ENCODE measurements around the gene INPP5A. TPM values are rescaled to one million over a fixed set of nuclear protein-coding genes. Genes with fewer than 3 reads are reported as not detected.

The INPP5A gene
- total and polyA plus RNA-seq, 5 donors from 2014 or later = 0.66 to 21.3 (median 1.0) TPM

DNA sequence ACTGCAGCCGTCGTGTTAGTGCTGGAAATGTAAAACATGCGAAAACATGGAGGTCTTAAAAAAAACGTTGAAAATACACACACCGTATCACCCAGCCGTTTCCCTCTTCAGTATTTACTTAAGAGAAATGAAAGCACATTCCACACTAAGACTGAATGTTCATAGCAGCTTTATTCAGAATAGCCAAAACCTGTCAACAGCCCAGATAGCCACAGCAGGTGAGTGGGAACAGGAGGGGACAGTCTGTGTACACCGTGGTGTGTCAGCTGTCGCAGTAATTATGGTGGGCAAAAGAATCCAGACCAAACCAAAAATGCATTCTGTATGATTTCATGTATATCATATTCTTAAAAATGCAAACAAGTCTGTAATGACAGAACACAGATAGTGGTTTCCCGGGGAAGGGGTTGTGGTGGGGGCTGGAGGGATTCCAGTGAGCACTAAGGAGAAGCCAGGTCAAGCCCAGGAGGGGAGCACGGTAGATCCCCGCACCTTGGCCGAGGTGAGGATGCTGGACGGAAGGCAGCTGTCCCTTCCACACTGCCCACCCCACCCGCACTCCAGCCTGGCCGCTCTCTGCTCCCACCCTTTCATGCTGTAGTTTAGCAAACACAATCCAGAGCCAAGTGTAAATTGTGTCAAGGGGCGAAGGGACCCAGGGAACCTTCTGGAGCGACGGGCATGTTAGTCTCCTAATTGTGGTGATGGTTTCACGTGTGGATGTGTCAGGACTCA lies 124.8 kb downstream of the INPP5A start:
- no peak overlapping the region for H3K4me3 Mint-ChIP-seq
- DNase-seq (no peak), ATAC-seq (ENCODE audit: low read depth in 2 of 2) (no peak)
- H3K27me3 Mint-ChIP-seq = no peaks in the 10 kb centered on the region
- no peak overlapping the region for H3K4me3 ChIP-seq (ENCODE audit: low read depth, low read length)
- H3K27ac Mint-ChIP-seq = peak overlapping the region in 2 of 3 donors; percentile 32 to 89
- no peak overlapping the region for H3K27ac ChIP-seq (ENCODE audit: insufficient read depth, low read length, poor library complexity, severe bottlenecking)
- H3K36me3 Mint-ChIP-seq = peaks cover 25% of the 10 kb centered on the region
- no peaks in the 10 kb centered on the region for H3K36me3 ChIP-seq (ENCODE audit: control insufficient read depth, insufficient read depth, low read length)
- H3K4me1 ChIP-seq (ENCODE audit: control insufficient read depth, insufficient read depth, low read length, poor library complexity, severe bottlenecking) = no peaks in the 10 kb centered on the region
- peaks cover 0 to 11% (median 5%) of the 10 kb centered on the region in 4 donors for H3K4me1 Mint-ChIP-seq
- no peaks in the 10 kb centered on the region for H3K27me3 ChIP-seq (ENCODE audit: control insufficient read depth, insufficient read depth, low read length)
- no peaks in the 10 kb centered on the region for H3K9me3 ChIP-seq (ENCODE audit: control insufficient read depth in 2 of 2, low read length in 2 of 2)
- no peaks in the 10 kb centered on the region for H3K9me3 Mint-ChIP-seq

GRCh38 chr10:132663666-132664365 lies 126.2 kb downstream of the INPP5A start:
- Mint-ChIP-seq H3K27me3 (no peaks in the 10 kb centered on the region), H3K9me3 (no peaks in the 10 kb centered on the region), H3K4me3 (no peak overlapping the region), H3K36me3 (peaks cover 24% of the 10 kb centered on the region), H3K4me1 (peaks cover 0 to 11% (median 5%) of the 10 kb centered on the region in 4 donors), H3K27ac (no peak overlapping the region)
- H3K4me3 ChIP-seq (ENCODE audit: low read depth, low read length) = no peak overlapping the region
- DNase-seq (no peak), ATAC-seq (ENCODE audit: low read depth in 2 of 2) (no peak)
- H3K9me3 ChIP-seq (ENCODE audit: control insufficient read depth in 2 of 2, low read length in 2 of 2) = no peaks in the 10 kb centered on the region
- no peak overlapping the region for H3K27ac ChIP-seq (ENCODE audit: insufficient read depth, low read length, poor library complexity, severe bottlenecking)
- no peaks in the 10 kb centered on the region for H3K27me3 ChIP-seq (ENCODE audit: control insufficient read depth, insufficient read depth, low read length)
- H3K36me3 ChIP-seq (ENCODE audit: control insufficient read depth, insufficient read depth, low read length) = no peaks in the 10 kb centered on the region
- no peaks in the 10 kb centered on the region for H3K4me1 ChIP-seq (ENCODE audit: control insufficient read depth, insufficient read depth, low read length, poor library complexity, severe bottlenecking)

DNA sequence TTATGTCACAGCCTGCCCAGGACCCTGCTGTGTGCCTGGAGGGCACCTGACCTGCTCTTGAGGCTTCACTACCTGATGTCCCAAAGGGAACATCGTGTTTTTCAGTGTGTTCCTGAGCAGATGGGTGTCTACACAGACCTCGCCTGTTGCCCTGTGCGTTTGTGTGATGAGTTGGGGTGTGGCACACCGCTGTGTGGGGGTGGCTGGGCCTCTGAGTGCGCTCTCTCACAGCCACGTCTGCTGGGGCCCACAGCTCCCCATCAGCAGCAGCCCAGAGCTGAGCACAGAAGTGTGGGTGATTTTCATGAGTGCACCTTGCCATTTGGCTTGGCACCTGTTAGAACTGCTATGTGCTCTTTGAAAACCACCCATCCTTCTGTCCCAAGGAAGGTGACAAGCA lies 126.8 kb downstream of the INPP5A start:
- Mint-ChIP-seq H3K4me1 (peaks cover 0 to 11% (median 5%) of the 10 kb centered on the region in 4 donors), H3K4me3 (no peak overlapping the region), H3K27ac (no peak overlapping the region), H3K9me3 (no peaks in the 10 kb centered on the region), H3K27me3 (no peaks in the 10 kb centered on the region), H3K36me3 (peaks cover 24% of the 10 kb centered on the region)
- Histone ChIP-seq H3K27me3 (ENCODE audit: control insufficient read depth, insufficient read depth, low read length) (no peaks in the 10 kb centered on the region), H3K36me3 (ENCODE audit: control insufficient read depth, insufficient read depth, low read length) (no peaks in the 10 kb centered on the region), H3K27ac (ENCODE audit: insufficient read depth, low read length, poor library complexity, severe bottlenecking) (no peak overlapping the region), H3K9me3 (ENCODE audit: control insufficient read depth in 2 of 2, low read length in 2 of 2) (no peaks in the 10 kb centered on the region), H3K4me1 (ENCODE audit: control insufficient read depth, insufficient read depth, low read length, poor library complexity, severe bottlenecking) (no peaks in the 10 kb centered on the region), H3K4me3 (ENCODE audit: low read depth, low read length) (no peak overlapping the region)
- DNase-seq (no peak), ATAC-seq (ENCODE audit: low read depth in 2 of 2) (no peak)

- no peaks in the 10 kb centered on the region for H3K27me3 ChIP-seq (ENCODE audit: control insufficient read depth, insufficient read depth, low read length)
- H3K27ac Mint-ChIP-seq = no peak overlapping the region
- no peak overlapping the region for H3K27ac ChIP-seq (ENCODE audit: insufficient read depth, low read length, poor library complexity, severe bottlenecking)
- ATAC-seq (ENCODE audit: low read depth in 2 of 2) (no peak), DNase-seq (no peak)
- H3K27me3 Mint-ChIP-seq = no peaks in the 10 kb centered on the region
- no peak overlapping the region for H3K4me3 ChIP-seq (ENCODE audit: low read depth, low read length)
- H3K4me1 ChIP-seq (ENCODE audit: control insufficient read depth, insufficient read depth, low read length, poor library complexity, severe bottlenecking) = no peaks in the 10 kb centered on the region
- no peak overlapping the region for H3K4me3 Mint-ChIP-seq
- no peaks in the 10 kb centered on the region for H3K36me3 ChIP-seq (ENCODE audit: control insufficient read depth, insufficient read depth, low read length)
- no peaks in the 10 kb centered on the region for H3K9me3 Mint-ChIP-seq
- H3K4me1 Mint-ChIP-seq = peaks cover 0 to 11% (median 5%) of the 10 kb centered on the region in 4 donors
- peaks cover 22% of the 10 kb centered on the region for H3K36me3 Mint-ChIP-seq
- H3K9me3 ChIP-seq (ENCODE audit: control insufficient read depth in 2 of 2, low read length in 2 of 2) = no peaks in the 10 kb centered on the region
Observed at GRCh38 chr10:132664883-132665282, 127.3 kb downstream of the INPP5A start.

DNA sequence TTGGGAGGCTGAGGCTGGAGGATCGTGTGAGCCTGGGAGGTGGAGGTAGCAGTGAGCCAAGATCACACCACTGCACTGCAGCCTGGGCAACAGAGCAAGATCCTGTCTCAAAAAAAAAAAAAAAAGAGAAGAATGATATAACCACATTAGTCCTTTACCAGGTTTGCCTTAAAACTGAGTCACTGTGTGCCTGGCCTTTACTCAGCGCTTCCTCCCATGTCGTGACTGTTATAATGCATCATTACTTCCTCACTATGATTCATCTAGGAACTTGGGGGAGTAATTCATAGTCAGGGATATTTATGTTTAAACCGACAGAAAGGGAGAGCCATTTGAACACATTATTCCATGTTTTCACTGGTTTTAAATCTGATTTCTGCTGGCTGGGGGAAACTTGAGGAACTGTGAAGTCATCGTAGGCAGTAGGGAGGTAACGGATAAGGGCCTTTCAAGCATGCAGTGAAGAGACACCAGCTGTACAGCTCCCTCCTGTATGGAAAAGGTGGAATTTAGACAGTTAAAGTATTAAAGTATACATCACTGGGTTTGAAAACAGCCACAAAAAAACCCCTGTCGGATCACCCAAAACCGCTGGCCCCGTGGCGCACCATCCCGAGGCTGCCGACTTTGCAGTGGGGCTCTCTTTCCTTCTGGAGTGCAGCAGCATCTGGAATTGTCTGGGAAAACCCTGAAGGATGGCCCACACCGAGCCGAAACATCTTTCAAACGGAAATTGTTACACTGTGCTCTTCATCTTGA lies 128.5 kb downstream of the INPP5A start:
- H3K36me3 Mint-ChIP-seq = peaks cover 10% of the 10 kb centered on the region
- H3K36me3 ChIP-seq (ENCODE audit: control insufficient read depth, insufficient read depth, low read length) = no peaks in the 10 kb centered on the region
- no peak overlapping the region for H3K4me3 Mint-ChIP-seq
- peaks cover 0 to 11% (median under 1%) of the 10 kb centered on the region in 4 donors for H3K4me1 Mint-ChIP-seq
- DNase-seq (peak in 1 of 3 donors; percentile 6), ATAC-seq (ENCODE audit: low read depth in 2 of 2) (no peak)
- H3K27me3 Mint-ChIP-seq = no peaks in the 10 kb centered on the region
- no peaks in the 10 kb centered on the region for H3K9me3 ChIP-seq (ENCODE audit: control insufficient read depth in 2 of 2, low read length in 2 of 2)
- no peak overlapping the region for H3K4me3 ChIP-seq (ENCODE audit: low read depth, low read length)
- no peaks in the 10 kb centered on the region for H3K27me3 ChIP-seq (ENCODE audit: control insufficient read depth, insufficient read depth, low read length)
- H3K9me3 Mint-ChIP-seq = no peaks in the 10 kb centered on the region
- no peak overlapping the region for H3K27ac ChIP-seq (ENCODE audit: insufficient read depth, low read length, poor library complexity, severe bottlenecking)
- no peak overlapping the region for H3K27ac Mint-ChIP-seq
- H3K4me1 ChIP-seq (ENCODE audit: control insufficient read depth, insufficient read depth, low read length, poor library complexity, severe bottlenecking) = no peaks in the 10 kb centered on the region

DNA sequence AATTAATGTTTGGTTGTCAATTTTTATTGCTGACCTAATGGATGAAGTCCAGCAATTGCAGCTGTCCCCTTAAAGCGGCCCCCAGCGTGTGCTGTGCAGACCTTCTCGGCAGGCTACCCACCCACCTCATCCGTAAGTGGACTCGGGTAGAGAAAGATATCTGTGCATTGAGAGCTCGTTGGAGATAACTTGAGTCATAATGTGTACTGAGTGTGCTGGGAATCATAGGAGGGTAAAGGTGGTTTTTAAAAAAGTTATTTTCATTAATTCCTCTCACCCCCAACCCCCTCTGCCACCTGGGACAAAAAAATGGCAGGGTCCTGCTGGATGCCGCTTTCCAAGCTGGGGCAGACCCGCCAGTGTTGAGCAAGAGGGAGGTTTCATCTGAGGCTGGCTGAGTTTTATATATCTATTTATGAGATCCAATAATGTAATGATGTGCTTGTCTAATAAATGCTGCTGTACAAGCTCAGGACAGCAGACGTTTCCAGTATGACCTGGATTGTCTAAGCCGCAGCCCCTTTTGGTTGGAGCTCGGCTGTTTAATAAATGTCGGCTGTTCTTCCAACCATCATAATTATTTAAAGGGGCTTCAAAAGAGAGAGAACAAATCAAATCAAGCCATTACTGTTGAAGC lies 129.2 kb downstream of the INPP5A start:
- H3K36me3 Mint-ChIP-seq = peaks cover 11% of the 10 kb centered on the region
- no peak overlapping the region for H3K27ac Mint-ChIP-seq
- ATAC-seq (ENCODE audit: low read depth in 2 of 2) (no peak), DNase-seq (no peak)
- H3K4me1 Mint-ChIP-seq = peaks cover 0 to 11% (median 3%) of the 10 kb centered on the region in 4 donors
- H3K9me3 Mint-ChIP-seq = no peaks in the 10 kb centered on the region
- no peaks in the 10 kb centered on the region for H3K27me3 ChIP-seq (ENCODE audit: control insufficient read depth, insufficient read depth, low read length)
- H3K27ac ChIP-seq (ENCODE audit: insufficient read depth, low read length, poor library complexity, severe bottlenecking) = no peak overlapping the region
- no peak overlapping the region for H3K4me3 Mint-ChIP-seq
- H3K4me3 ChIP-seq (ENCODE audit: low read depth, low read length) = no peak overlapping the region
- H3K4me1 ChIP-seq (ENCODE audit: control insufficient read depth, insufficient read depth, low read length, poor library complexity, severe bottlenecking) = no peaks in the 10 kb centered on the region
- H3K36me3 ChIP-seq (ENCODE audit: control insufficient read depth, insufficient read depth, low read length) = no peaks in the 10 kb centered on the region
- no peaks in the 10 kb centered on the region for H3K9me3 ChIP-seq (ENCODE audit: control insufficient read depth in 2 of 2, low read length in 2 of 2)
- H3K27me3 Mint-ChIP-seq = no peaks in the 10 kb centered on the region

DNA sequence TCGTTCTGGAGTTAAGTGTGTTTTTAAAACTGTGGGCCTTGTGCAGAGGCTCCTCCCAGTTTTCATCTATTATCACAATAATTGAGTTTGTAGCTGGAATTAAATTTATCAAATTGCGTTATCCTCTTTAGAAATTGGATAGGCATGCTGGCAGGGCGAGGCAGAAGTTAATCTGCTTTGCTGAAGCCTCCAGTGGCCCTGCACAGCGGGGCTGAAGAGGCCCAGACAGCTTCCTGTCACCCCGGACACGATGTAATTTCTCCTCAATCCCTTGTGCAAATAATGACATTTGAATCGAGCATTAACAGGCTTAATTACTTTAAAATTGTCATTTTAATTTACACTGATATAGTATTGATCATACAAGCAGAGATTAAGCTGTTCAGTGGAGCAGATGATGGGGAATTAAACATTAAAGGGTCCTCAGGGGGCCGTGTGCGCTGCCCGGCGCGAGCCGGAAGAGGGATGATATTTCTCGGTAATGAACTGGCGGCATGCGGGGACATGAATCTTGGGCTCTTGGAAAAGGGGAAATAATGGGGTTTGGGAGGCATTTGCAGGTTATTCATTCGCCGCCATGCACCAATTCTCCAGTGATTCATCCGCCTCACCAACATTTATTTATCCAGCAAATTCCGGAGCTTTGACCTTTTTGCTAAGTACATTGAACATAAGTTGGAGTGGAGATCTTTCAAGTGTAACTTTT lies 129.9 kb downstream of the INPP5A start:
- DNase-seq = no peak
- no peaks in the 10 kb centered on the region for H3K36me3 ChIP-seq (ENCODE audit: control insufficient read depth, insufficient read depth, low read length)

More for the DNA sequence above, 129.9 kb downstream of the INPP5A start:
- peaks cover 11% of the 10 kb centered on the region for H3K36me3 Mint-ChIP-seq
- H3K9me3 Mint-ChIP-seq = no peaks in the 10 kb centered on the region
- no peak overlapping the region for H3K4me3 Mint-ChIP-seq
- H3K27me3 Mint-ChIP-seq = no peaks in the 10 kb centered on the region
- Histone ChIP-seq H3K4me3 (ENCODE audit: low read depth, low read length) (no peak overlapping the region), H3K4me1 (ENCODE audit: control insufficient read depth, insufficient read depth, low read length, poor library complexity, severe bottlenecking) (no peaks in the 10 kb centered on the region), H3K27me3 (ENCODE audit: control insufficient read depth, insufficient read depth, low read length) (no peaks in the 10 kb centered on the region), H3K27ac (ENCODE audit: insufficient read depth, low read length, poor library complexity, severe bottlenecking) (no peak overlapping the region), H3K9me3 (ENCODE audit: control insufficient read depth in 2 of 2, low read length in 2 of 2) (no peaks in the 10 kb centered on the region)
- H3K27ac Mint-ChIP-seq = no peak overlapping the region
- ATAC-seq (ENCODE audit: low read depth in 2 of 2) = no peak
- peaks cover 0 to 11% (median 4%) of the 10 kb centered on the region in 4 donors for H3K4me1 Mint-ChIP-seq

Data from CD4-positive, CD25-positive, alpha-beta regulatory T cell (primary cell).